B cell (primary cell): Measurements from ENCODE around the gene NR2E3. TPM values are rescaled to one million over a fixed set of nuclear protein-coding genes. Genes with fewer than 3 reads are reported as not detected.

ENCODE experiments used
- ATAC-seq: fragments of 200-7000 bp; cut with Tn5 transposase; one replicate; pipeline ENCODE4 v1.10.0; 2021; ENCODE audit warnings: low read depth, mild to moderate bottlenecking, moderate number of reproducible peaks, moderate library complexity
- CTCF ChIA-PET: fragments of 350-600 bp; sonication (Branson Sonifier 250); formaldehyde crosslinking; loops from one replicate; lab custom pipeline; 2021; ENCODE audit warnings: antibody characterized with exemption, inconsistent platforms; lab: Charles Lee
- POLR2A ChIA-PET: fragments of 350-600 bp; sonication (Branson Sonifier 250); formaldehyde crosslinking; loops from one replicate; lab custom pipeline; 2021; ENCODE audit warnings: antibody characterized with exemption; lab: Charles Lee
- DNase-seq: peaks from one replicate; pipeline ENCODE4 v3.0.0; 2013
- H2AFZ ChIP-seq: 2 replicates; pipeline ENCODE4 v1.6.1; 2012; ENCODE audit warnings: mild to moderate bottlenecking, low read depth, low read length; ENCODE audit not compliant: insufficient read depth, poor library complexity, severe bottlenecking
- H3K27ac ChIP-seq, 2 donors: 1 replicate in 1 of 2; 2 replicates in 1 of 2; pipeline ENCODE4 v1.5.1; 2012 to 2013; ENCODE audit warnings: low read length in 2 of 2, mild to moderate bottlenecking in 2 of 2, moderate library complexity in 1 of 2
- H3K27me3 ChIP-seq, 4 experiments: fragments of 200-600 bp in 1 of 4; sonication (generic) in 1 of 4; replicated peaks in 1 of 4; 1 replicate in 2 of 4; 2 replicates in 2 of 4; pipeline versions ENCODE4 v1.6.1 to v1.7.0; 2013 to 2016; ENCODE audit warnings: low read length in 3 of 4, mild to moderate bottlenecking in 2 of 4, mixed read lengths in 1 of 4, moderate library complexity in 1 of 4; ENCODE audit not compliant: insufficient read depth in 4 of 4, control insufficient read depth in 3 of 4; ENCODE audit errors: control extremely low read depth in 1 of 4
- H3K36me3 ChIP-seq, 2 experiments: replicated peaks in 1 of 2; 1 replicate in 1 of 2; 2 replicates in 1 of 2; pipeline versions ENCODE4 v1.6.1 to v1.7.1; 2013; ENCODE audit warnings: low read length in 1 of 2; ENCODE audit not compliant: insufficient read depth in 2 of 2, control insufficient read depth in 1 of 2; ENCODE audit errors: control extremely low read depth in 1 of 2, extremely low read depth in 1 of 2
- H3K4me1 ChIP-seq, 2 donors: fragments of 200-600 bp in 1 of 2; sonication (generic) in 1 of 2; 1 replicate in 1 of 2; 2 replicates in 1 of 2; pipeline versions ENCODE4 v1.5.1 to v1.6.1; 2013 to 2017; ENCODE audit warnings: low read length in 2 of 2; ENCODE audit not compliant: control insufficient read depth in 2 of 2, insufficient read depth in 2 of 2
- H3K4me2 ChIP-seq: replicated peaks from 2 replicates; pipeline ENCODE3; 2012; ENCODE audit warnings: mild to moderate bottlenecking, low read depth, low read length; ENCODE audit not compliant: poor library complexity, severe bottlenecking
- H3K4me3 ChIP-seq, 5 experiments: fragments of 200-600 bp in 1 of 5; sonication (generic) in 1 of 5; 1 replicate in 3 of 5; 2 replicates in 2 of 5; pipeline versions ENCODE4 v1.5.1 to v1.7.0; 2011 to 2016; ENCODE audit warnings: low read length in 4 of 5, mild to moderate bottlenecking in 4 of 5, low read depth in 2 of 5, control low read depth in 1 of 5, moderate library complexity in 1 of 5; ENCODE audit not compliant: insufficient read depth in 1 of 5; ENCODE audit errors: control extremely low read depth in 1 of 5, extremely low read depth in 1 of 5
- H3K79me2 ChIP-seq: fragments of 200-600 bp; sonication (generic); one replicate; pipeline ENCODE4 v1.6.0; 2016; ENCODE audit warnings: low read length; ENCODE audit not compliant: control insufficient read depth, insufficient read depth
- H3K9ac ChIP-seq: fragments of 200-600 bp; sonication (generic); 2 replicates; pipeline ENCODE4 v1.6.1; 2017; ENCODE audit warnings: mild to moderate bottlenecking, low read length, moderate library complexity
- H3K9me3 ChIP-seq, 3 donors: one replicate each; pipeline versions ENCODE4 v1.6.1 to v1.7.1; 2013; ENCODE audit warnings: low read length in 2 of 3; ENCODE audit not compliant: control insufficient read depth in 2 of 3, insufficient read depth in 1 of 3; ENCODE audit errors: control extremely low read depth in 1 of 3
- H4K20me1 ChIP-seq: 2 replicates; pipeline ENCODE4 v1.6.0; 2012; ENCODE audit warnings: mild to moderate bottlenecking, low read length; ENCODE audit not compliant: insufficient read depth, control insufficient read depth, poor library complexity, severe bottlenecking
- H3K27ac Mint-ChIP-seq: one replicate; pipeline ENCODE4 v1.8.0; 2021; ENCODE audit warnings: mixed read lengths
- H3K27me3 Mint-ChIP-seq: one replicate; pipeline ENCODE4 v1.8.0; 2021; ENCODE audit warnings: mixed read lengths
- H3K4me1 Mint-ChIP-seq: one replicate; pipeline ENCODE4 v1.8.0; 2021; ENCODE audit warnings: mixed read lengths
- H3K4me3 Mint-ChIP-seq: one replicate; pipeline ENCODE4 v1.8.0; 2021; ENCODE audit warnings: mixed read lengths
- H3K9me3 Mint-ChIP-seq: one replicate; pipeline ENCODE4 v1.8.0; 2022; ENCODE audit warnings: mixed read lengths; ENCODE audit not compliant: insufficient read depth
- CTCF ChIP-seq: fragments of 200-600 bp; IDR thresholded peaks from one replicate; pipeline ENCODE4 v1.8.0; 2022; ENCODE audit warnings: antibody characterized with exemption, mild to moderate bottlenecking
- EZH2 ChIP-seq: IDR thresholded peaks from 2 replicates; pipeline ENCODE4 v1.6.1; 2012; ENCODE audit warnings: borderline replicate concordance, low read depth, mild to moderate bottlenecking, moderate library complexity, low read length; ENCODE audit not compliant: insufficient read depth, poor library complexity, severe bottlenecking
- WGBS: methylation state at CpG from one replicate; pipeline ENCODE4 v1.1.5; 2013; ENCODE audit warnings: missing lambda C conversion rate; ENCODE audit not compliant: insufficient coverage; 5-methylcytosine and 5-hydroxymethylcytosine counted together
- intact Hi-C: fragments of 100-400 bp; cut with micrococcal nuclease; formaldehyde crosslinking; loops from one replicate; pipeline ENCODE4 v1.10.0; 2022
- polyA plus RNA-seq: library from polyadenylated mRNA; depleted of rRNA; stranded (reverse); fragments of >200 nt; gene quantifications from 2 replicates; pipeline ENCODE4 v1.2.3, GENCODE V29; 2012
- total RNA-seq, 2 donors: library from RNA; stranded (reverse); fragments of 120-200 nt in 1 of 2; gene quantifications; 1 replicate in 1 of 2; 2 replicates in 1 of 2; pipeline versions ENCODE4 v1.2.3 to v1.2.4, GENCODE V29; 2013 to 2022

NR2E3 gene
- total and polyA plus RNA-seq, 2 donors (not counting 1 experiment from before 2014, with no cell fraction given): not detected

- Mint-ChIP-seq H3K4me3 (no peak overlapping the region), H3K9me3 (no peaks in the 10 kb centered on the region), H3K27me3 (peaks cover 22% of the 10 kb centered on the region), H3K4me1 (peaks cover 3% of the 10 kb centered on the region), H3K27ac (no peak overlapping the region)
- H3K4me2 ChIP-seq: no peak overlapping the region
- no peaks in the 10 kb centered on the region for H3K9me3 ChIP-seq
- no peaks in the 10 kb centered on the region for H3K36me3 ChIP-seq
- H3K79me2 ChIP-seq: no peaks in the 10 kb centered on the region
- WGBS: 33% methylated on average over 1 of the region's 10 CpGs
- H3K4me3 ChIP-seq: no peak overlapping the region
- intact Hi-C loops: no loop called here
- no peak for TF ChIP-seq CTCF
- TF ChIP-seq EZH2: no peak
- no peaks in the 10 kb centered on the region for H4K20me1 ChIP-seq
- ATAC-seq: no peak
- H2AFZ ChIP-seq: no peak overlapping the region
- DNase-seq: no peak
- no peaks in the 10 kb centered on the region for H3K4me1 ChIP-seq
- H3K9ac ChIP-seq: no peak overlapping the region
- POLR2A ChIA-PET: no interaction called here
- H3K27ac ChIP-seq: no peak overlapping the region
- CTCF ChIA-PET: interaction anchor here (0.8 to 4.0 kb wide), 5 partner anchors 10 to 380 kb away, joined by 3 to 19 read pairs (median 8); no protein-coding TSS in a partner anchor
- no peaks in the 10 kb centered on the region for H3K27me3 ChIP-seq
These were observed 27.8 kb upstream of the NR2E3 start for GRCh38 chr15:71782422-71783165.

GRCh38 chr15:71784719-71785118, 25.6 kb upstream of the NR2E3 start:
- no peak for DNase-seq
- intact Hi-C loops: loop anchor here (1.0 kb wide), 1 partner anchor 372 kb away; no protein-coding TSS in a partner anchor

More at GRCh38 chr15:71784719-71785118, 25.6 kb upstream of the NR2E3 start:
- Histone ChIP-seq H3K9ac (no peak overlapping the region), H4K20me1 (no peaks in the 10 kb centered on the region), H3K9me3 (no peaks in the 10 kb centered on the region), H3K36me3 (no peaks in the 10 kb centered on the region), H3K27ac (no peak overlapping the region), H2AFZ (no peak overlapping the region), H3K79me2 (no peaks in the 10 kb centered on the region), H3K4me3 (no peak overlapping the region), H3K27me3 (no peaks in the 10 kb centered on the region), H3K4me1 (no peaks in the 10 kb centered on the region), H3K4me2 (no peak overlapping the region)
- Mint-ChIP-seq H3K27me3 (peaks cover 22% of the 10 kb centered on the region), H3K4me1 (peaks cover 3% of the 10 kb centered on the region), H3K27ac (no peak overlapping the region), H3K9me3 (no peaks in the 10 kb centered on the region), H3K4me3 (no peak overlapping the region)
- CTCF ChIA-PET: interaction anchor here (1.1 to 2.7 kb wide), 4 partner anchors 41 to 372 kb away, joined by 3 to 32 read pairs (median 10); no protein-coding TSS in a partner anchor
- 71% methylated on average over 4 of the region's 6 CpGs for WGBS
- no peak for ATAC-seq
- TF ChIP-seq CTCF: peak; percentile 44
- TF ChIP-seq EZH2: no peak
- POLR2A ChIA-PET: no interaction called here
